SK-N-SH (cell line): ENCODE data around the gene LRRC1. TPM values are rescaled to one million over a fixed set of nuclear protein-coding genes. Genes with fewer than 3 reads are reported as not detected.

Experiments used
- CTCF ChIA-PET: fragments of 300-600, 350-600 bp; formaldehyde crosslinking; extraction: SDS; loops from one replicate; lab custom pipeline; 2021; lab: Yijun Ruan, JAX
- POLR2A ChIA-PET: fragments of 350-600 bp; sonication (Branson Sonifier 250); formaldehyde crosslinking; extraction: SDS; loops from one replicate; lab custom pipeline; 2020; ENCODE audit warnings: antibody characterized with exemption, inconsistent platforms; lab: Yijun Ruan, JAX
- DNase-seq: peaks from one replicate; pipeline ENCODE4 v3.0.0; 2012
- H2AFZ ChIP-seq: fragments of 200-600 bp; sonication (generic); 2 replicates; pipeline ENCODE4 v1.8.1; 2016; ENCODE audit warnings: antibody characterized with exemption, mild to moderate bottlenecking, low read depth
- H3F3A ChIP-seq: fragments of 200-600 bp; sonication (generic); replicated peaks from 2 replicates; pipeline ENCODE3; 2016; ENCODE audit warnings: antibody characterized with exemption, mild to moderate bottlenecking; ENCODE audit not compliant: insufficient read depth
- H3K27ac ChIP-seq, 2 experiments: fragments of 200-500 bp in 1 of 2; fragments of 200-600 bp in 1 of 2; sonication (Bioruptor generic) in 1 of 2; sonication (generic), shearing (Covaris generic) in 1 of 2; 2 replicates each; pipeline versions ENCODE4 v1.5.1 to v1.6.1; 2014 to 2016; ENCODE audit warnings: low read depth in 2 of 2, inconsistent platforms in 1 of 2, low read length in 1 of 2, mild to moderate bottlenecking in 1 of 2, mixed read lengths in 1 of 2
- H3K27me3 ChIP-seq: fragments of 200-600 bp; sonication (generic), shearing (Covaris generic); 2 replicates; pipeline ENCODE4 v1.6.1; 2016; ENCODE audit warnings: mixed run types; ENCODE audit not compliant: insufficient read depth
- H3K36me3 ChIP-seq, 2 experiments: fragments of 200-500 bp in 1 of 2; fragments of 200-600 bp in 1 of 2; sonication (Bioruptor generic) in 1 of 2; sonication (generic) in 1 of 2; replicated peaks in 1 of 2; 2 replicates each; pipeline versions ENCODE3 to v1.5.1; 2014 to 2016; ENCODE audit warnings: low read length in 1 of 2, mild to moderate bottlenecking in 1 of 2; ENCODE audit not compliant: insufficient read depth in 2 of 2, control insufficient read depth in 1 of 2
- H3K4me1 ChIP-seq, 2 experiments: fragments of 200-500 bp in 1 of 2; fragments of 200-600 bp in 1 of 2; sonication (Bioruptor generic) in 1 of 2; sonication (generic), shearing (Covaris generic) in 1 of 2; 2 replicates each; pipeline versions ENCODE4 v1.5.1 to v1.6.1; 2014 to 2016; ENCODE audit warnings: low read depth in 1 of 2, low read length in 1 of 2, mixed run types in 1 of 2; ENCODE audit not compliant: insufficient read depth in 2 of 2, control insufficient read depth in 1 of 2
- H3K4me2 ChIP-seq: fragments of 200-600 bp; sonication (generic), shearing (Covaris generic); 2 replicates; pipeline ENCODE4 v1.6.1; 2017; ENCODE audit warnings: mixed run types
- H3K4me3 ChIP-seq, 2 experiments: fragments of 200-500 bp in 1 of 2; fragments of 200-600 bp in 1 of 2; sonication (Bioruptor generic) in 1 of 2; sonication (generic), shearing (Covaris generic) in 1 of 2; 2 replicates each; pipeline versions ENCODE4 v1.5.1 to v1.8.1; 2014 to 2016; ENCODE audit warnings: low read depth in 2 of 2, inconsistent platforms in 1 of 2, low read length in 1 of 2, mild to moderate bottlenecking in 1 of 2, mixed read lengths in 1 of 2, moderate library complexity in 1 of 2
- H3K79me2 ChIP-seq: fragments of 200-600 bp; sonication (generic); 2 replicates; pipeline ENCODE4 v1.8.1; 2017; ENCODE audit warnings: mild to moderate bottlenecking; ENCODE audit not compliant: insufficient read depth
- H3K9ac ChIP-seq: fragments of 200-600 bp; sonication (generic); 2 replicates; pipeline ENCODE4 v1.6.1; 2017; ENCODE audit warnings: mixed run types
- H3K9me2 ChIP-seq: fragments of 200-600 bp; sonication (generic); 2 replicates; pipeline ENCODE4 v1.6.1; 2017; ENCODE audit warnings: mixed run types
- H3K9me3 ChIP-seq: fragments of 200-600 bp; sonication (generic); 2 replicates; pipeline ENCODE4 v1.6.1; 2017; ENCODE audit warnings: mixed run types, mild to moderate bottlenecking, moderate library complexity
- H4K20me1 ChIP-seq: fragments of 200-600 bp; sonication (generic); 2 replicates; pipeline ENCODE4 v1.6.1; 2017; ENCODE audit warnings: mild to moderate bottlenecking, mixed run types; ENCODE audit not compliant: insufficient read depth
- EZH2phosphoT487 ChIP-seq: fragments of 200-600 bp; sonication (generic); IDR thresholded peaks from 2 replicates; pipeline ENCODE4 v1.6.1; 2017; ENCODE audit warnings: low read depth, mixed run types, mild to moderate bottlenecking, antibody characterized with exemption, moderate library complexity, borderline replicate concordance
- FOXJ3 ChIP-seq: sonication (generic); formaldehyde crosslinking; IDR thresholded peaks from 2 replicates; pipeline ENCODE4 v1.5.1; 2020; ENCODE audit warnings: mild to moderate bottlenecking, missing genetic modification reagents
- GABPA ChIP-seq: IDR thresholded peaks from 2 replicates; pipeline ENCODE4 v1.4.0; 2012; ENCODE audit warnings: low read depth, mild to moderate bottlenecking
- MXI1 ChIP-seq: IDR thresholded peaks from 2 replicates; pipeline ENCODE4 v1.6.1; 2012; ENCODE audit warnings: mild to moderate bottlenecking, low read depth, low read length, improper control_type of control experiment
- RAD21 ChIP-seq: IDR thresholded peaks from 2 replicates; pipeline ENCODE4 v1.6.1; 2012; ENCODE audit warnings: mild to moderate bottlenecking, low read length
- RXRA ChIP-seq: IDR thresholded peaks from 2 replicates; pipeline ENCODE4 v1.4.0; 2012; ENCODE audit warnings: low read depth, mild to moderate bottlenecking, borderline replicate concordance
- SIN3A ChIP-seq: IDR thresholded peaks from 2 replicates; pipeline ENCODE4 v1.6.1; 2012; ENCODE audit warnings: low read depth, mild to moderate bottlenecking, low read length, moderate library complexity, borderline replicate concordance
- TEAD4 ChIP-seq: IDR thresholded peaks from 2 replicates; pipeline ENCODE4 v1.4.0; 2012; ENCODE audit warnings: mild to moderate bottlenecking, borderline replicate concordance; ENCODE audit not compliant: insufficient read depth
- WGBS: methylation state at CpG from one replicate; pipeline ENCODE4 v1.1.6; 2017; ENCODE audit warnings: low lambda C conversion rate; 5-methylcytosine and 5-hydroxymethylcytosine counted together
- polyA plus RNA-seq, 3 experiments: library from polyadenylated mRNA; depleted of rRNA; stranded (reverse); fragments of >200 nt; gene quantifications; 2 replicates each; pipeline ENCODE4 v1.2.3, GENCODE V29; 2012
- TF ChIP-seq, protein P1 (sequence below): IDR thresholded peaks from 2 replicates; pipeline ENCODE4 v1.4.0; 2012; ENCODE audit warnings: low read depth
- TF ChIP-seq, protein P2 (sequence below): fragments of 200-600 bp; sonication (generic); IDR thresholded peaks from 2 replicates; pipeline ENCODE4 v1.6.1; 2017; ENCODE audit warnings: antibody characterized with exemption, mild to moderate bottlenecking, moderate library complexity
- TF ChIP-seq, protein P3 (sequence below): IDR thresholded peaks from 2 replicates; pipeline ENCODE4 v1.4.0; 2012; ENCODE audit warnings: low read depth, borderline replicate concordance

Gene LRRC1
- polyA plus RNA-seq, 1 of the 3 experiments (the other 2 are of a cell fraction), result 0.84 TPM

DNA sequence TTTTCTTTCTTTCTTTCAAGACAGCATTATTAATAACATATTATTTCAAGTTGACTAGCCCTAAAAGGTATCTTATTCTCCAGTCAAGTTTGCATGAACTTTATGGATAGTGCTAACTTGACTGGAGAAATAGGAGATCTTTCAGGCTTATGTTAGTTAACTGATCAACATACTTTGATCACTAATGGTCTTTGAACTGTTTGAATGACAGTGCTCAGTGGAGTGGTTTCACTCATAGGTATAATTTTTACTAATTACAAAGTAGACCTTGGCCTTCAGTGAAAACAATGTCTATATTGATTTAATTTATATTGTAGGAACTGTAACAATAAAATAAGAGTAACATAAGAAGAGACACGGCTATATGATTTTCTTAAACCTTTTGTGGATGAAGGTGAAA lies 8.0 kb upstream of the LRRC1 start:
- Histone ChIP-seq H3K4me2 (no peak overlapping the region), H3F3A (no peaks in the 10 kb centered on the region), H3K36me3 (no peaks in the 10 kb centered on the region), H3K27me3 (no peaks in the 10 kb centered on the region), H3K9me2 (no peaks in the 10 kb centered on the region), H3K9ac (no peak overlapping the region), H3K9me3 (0 out of 2 replicates have a peak, but pooled peaks cover 4% of the 10 kb centered on the region), H2AFZ (no peak overlapping the region), H3K4me3 (no peak overlapping the region), H4K20me1 (no peaks in the 10 kb centered on the region), H3K79me2 (no peaks in the 10 kb centered on the region), H3K4me1 (no peaks in the 10 kb centered on the region), H3K27ac (no peak overlapping the region)
- DNase-seq, result no peak
- ChIA-PET POLR2A (no interaction called here), CTCF (no interaction called here)
- TF ChIP-seq, protein P1, sequence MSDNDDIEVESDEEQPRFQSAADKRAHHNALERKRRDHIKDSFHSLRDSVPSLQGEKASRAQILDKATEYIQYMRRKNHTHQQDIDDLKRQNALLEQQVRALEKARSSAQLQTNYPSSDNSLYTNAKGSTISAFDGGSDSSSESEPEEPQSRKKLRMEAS, result no peak
- no peak for TF ChIP-seq EZH2phosphoT487
- WGBS, result 7% methylated on average over 1 of the region's 1 CpG

DNA sequence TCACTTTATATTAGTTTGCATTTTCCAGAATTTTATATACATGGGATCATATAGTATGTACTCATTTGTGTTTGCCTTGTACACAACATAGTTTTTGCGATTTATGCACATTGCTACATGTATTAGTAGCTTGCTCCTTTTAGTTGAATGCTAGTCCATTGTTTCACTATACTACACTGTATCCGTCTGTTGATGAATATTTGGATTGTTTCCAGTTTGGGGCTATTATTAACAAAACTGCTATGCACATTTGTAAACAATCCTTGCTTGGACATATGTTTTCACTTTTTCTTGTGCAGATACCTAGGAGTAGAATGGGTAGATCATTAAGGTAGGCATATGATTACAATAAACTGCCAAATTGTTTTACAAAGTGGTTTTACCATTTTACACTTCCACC lies 3.9 kb upstream of the LRRC1 start:
- Histone ChIP-seq H3K4me1 (peaks cover 0 to 19% of the 10 kb centered on the region in 2 experiments; a peak in 1 of 4 replicates), H3K4me2 (no peak overlapping the region), H2AFZ (no peak overlapping the region), H3K9ac (no peak overlapping the region)
- DNase-seq, result no peak
- no peak for TF ChIP-seq MXI1
- TF ChIP-seq, protein P2, sequence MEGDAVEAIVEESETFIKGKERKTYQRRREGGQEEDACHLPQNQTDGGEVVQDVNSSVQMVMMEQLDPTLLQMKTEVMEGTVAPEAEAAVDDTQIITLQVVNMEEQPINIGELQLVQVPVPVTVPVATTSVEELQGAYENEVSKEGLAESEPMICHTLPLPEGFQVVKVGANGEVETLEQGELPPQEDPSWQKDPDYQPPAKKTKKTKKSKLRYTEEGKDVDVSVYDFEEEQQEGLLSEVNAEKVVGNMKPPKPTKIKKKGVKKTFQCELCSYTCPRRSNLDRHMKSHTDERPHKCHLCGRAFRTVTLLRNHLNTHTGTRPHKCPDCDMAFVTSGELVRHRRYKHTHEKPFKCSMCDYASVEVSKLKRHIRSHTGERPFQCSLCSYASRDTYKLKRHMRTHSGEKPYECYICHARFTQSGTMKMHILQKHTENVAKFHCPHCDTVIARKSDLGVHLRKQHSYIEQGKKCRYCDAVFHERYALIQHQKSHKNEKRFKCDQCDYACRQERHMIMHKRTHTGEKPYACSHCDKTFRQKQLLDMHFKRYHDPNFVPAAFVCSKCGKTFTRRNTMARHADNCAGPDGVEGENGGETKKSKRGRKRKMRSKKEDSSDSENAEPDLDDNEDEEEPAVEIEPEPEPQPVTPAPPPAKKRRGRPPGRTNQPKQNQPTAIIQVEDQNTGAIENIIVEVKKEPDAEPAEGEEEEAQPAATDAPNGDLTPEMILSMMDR, result no peak
- TF ChIP-seq, all 33 proteins: peak for 0
- Histone ChIP-seq H3K79me2 (no peaks in the 10 kb centered on the region), H3K36me3 (no peaks in the 10 kb centered on the region), H3K27me3 (peaks cover 8% of the 10 kb centered on the region; the same call in 1 of the 2 replicates), H4K20me1 (no peaks in the 10 kb centered on the region), H3K27ac (no peak overlapping the region), H3K9me2 (no peaks in the 10 kb centered on the region), H3K4me3 (no peak overlapping the region), H3K9me3 (0 out of 2 replicates have a peak, but pooled peaks cover 4% of the 10 kb centered on the region), H3F3A (peaks cover 4% of the 10 kb centered on the region)
- WGBS, result 7% methylated on average over 2 of the region's 2 CpGs
- ChIA-PET CTCF (interaction anchor here (0.8 to 1.6 kb wide), 2 partner anchors 63 to 299 kb away, joined by 3 read pairs; no protein-coding TSS in a partner anchor), POLR2A (no interaction called here)

DNA sequence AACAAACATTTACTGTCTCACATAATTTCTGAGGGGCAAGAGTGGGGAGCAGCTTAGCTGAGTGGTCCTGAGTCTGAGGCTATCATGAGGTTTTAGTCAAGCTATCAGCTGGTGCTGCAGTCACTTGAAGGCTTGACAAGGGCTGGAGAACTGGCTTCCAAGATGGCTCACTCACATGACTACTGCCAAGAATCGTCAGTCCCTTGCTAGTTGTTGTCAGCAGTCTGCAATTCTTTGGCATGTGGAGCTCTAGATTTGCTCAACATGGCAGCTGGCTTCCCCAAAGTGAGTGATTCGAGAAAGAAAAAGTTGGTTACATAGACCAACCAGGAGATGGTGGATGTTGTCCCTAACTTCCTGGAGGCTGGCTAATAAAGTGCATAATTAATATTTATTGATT lies 2.8 kb upstream of the LRRC1 start:
- H2AFZ ChIP-seq, result no peak overlapping the region
- 0 out of 2 replicates have a peak, but pooled peaks cover 4% of the 10 kb centered on the region for H3K9me3 ChIP-seq
- H3K27me3 ChIP-seq, result peaks cover 19% of the 10 kb centered on the region; the same call in 1 of the 2 replicates
- CTCF ChIA-PET, result interaction anchor here (0.8 to 1.6 kb wide), 2 partner anchors 64 to 1067 kb away, joined by 3 read pairs; no protein-coding TSS in a partner anchor
- no peak overlapping the region for H3K4me3 ChIP-seq
- H4K20me1 ChIP-seq, result no peaks in the 10 kb centered on the region
- no peaks in the 10 kb centered on the region for H3K36me3 ChIP-seq
- H3K4me2 ChIP-seq, result no peak overlapping the region
- H3K79me2 ChIP-seq, result no peaks in the 10 kb centered on the region
- H3K9ac ChIP-seq, result no peak overlapping the region
- no peak overlapping the region for H3K27ac ChIP-seq
- 10% methylated on average over 2 of the region's 2 CpGs for WGBS
- no peak for DNase-seq
- H3K9me2 ChIP-seq, result no peaks in the 10 kb centered on the region
- H3K4me1 ChIP-seq, result peaks cover 0 to 20% of the 10 kb centered on the region in 2 experiments; a peak in 1 of 4 replicates
- peaks cover 4% of the 10 kb centered on the region for H3F3A ChIP-seq
- POLR2A ChIA-PET, result no interaction called here
- TF ChIP-seq, protein P3, sequence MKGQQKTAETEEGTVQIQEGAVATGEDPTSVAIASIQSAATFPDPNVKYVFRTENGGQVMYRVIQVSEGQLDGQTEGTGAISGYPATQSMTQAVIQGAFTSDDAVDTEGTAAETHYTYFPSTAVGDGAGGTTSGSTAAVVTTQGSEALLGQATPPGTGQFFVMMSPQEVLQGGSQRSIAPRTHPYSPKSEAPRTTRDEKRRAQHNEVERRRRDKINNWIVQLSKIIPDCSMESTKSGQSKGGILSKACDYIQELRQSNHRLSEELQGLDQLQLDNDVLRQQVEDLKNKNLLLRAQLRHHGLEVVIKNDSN, result no peak
- TF ChIP-seq RAD21 (no peak), GABPA (no peak), SIN3A (no peak), RXRA (no peak), FOXJ3 (CRISPR knock-in tag) (no peak), TEAD4 (no peak)
- TF ChIP-seq, protein P2, result no peak
